Activated CD4-positive, alpha-beta T cell treated with anti-CD3 and anti-CD28 coated beads, Interleukin-2, amount 50 U/mL, for 24 hours (primary cell): ENCODE measurements around the gene LILRA6.
A peak's percentile ranks its signal among the peaks of the same experiment; 100 is the strongest.

Source experiments
- DNase-seq, 2 donors: peaks; one replicate each; pipeline ENCODE4 v3.0.0-alpha.2; 2020; ENCODE audit warnings: low read depth in 1 of 2, low spot score in 1 of 2

Gene LILRA6

DNA sequence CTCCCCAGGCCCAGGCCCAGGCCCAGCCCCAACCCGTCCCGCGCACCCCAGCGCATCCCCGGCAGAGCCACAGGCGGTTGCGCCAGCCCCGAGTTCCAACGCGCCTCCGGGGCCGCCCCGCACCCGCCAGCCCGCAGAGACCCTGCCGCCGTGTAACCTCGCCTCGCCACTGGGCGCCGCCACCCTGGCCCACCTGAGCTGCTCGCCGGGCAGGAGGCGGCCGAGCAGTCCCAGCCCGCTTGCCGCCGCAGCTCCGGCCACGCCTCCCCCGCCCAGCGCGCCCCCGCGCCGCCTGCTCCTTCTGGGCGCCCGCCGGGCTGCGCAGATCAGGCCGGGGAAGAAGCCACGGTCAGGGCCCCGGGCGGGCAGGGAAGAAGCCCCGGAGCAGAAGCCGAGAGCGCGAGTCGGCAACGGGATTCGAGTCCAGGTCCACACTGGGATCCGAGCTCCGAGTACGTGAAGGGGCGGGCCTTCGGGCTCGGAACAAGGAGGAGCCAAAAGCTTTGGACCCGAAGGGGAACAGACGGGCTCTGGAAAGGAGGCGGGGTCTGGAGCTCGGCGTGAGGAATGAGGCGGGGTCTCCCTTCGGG is 53.4 kb downstream of the LILRA6 start, which contains the start of gene MBOAT7:
Gene MBOAT7 (minus strand): TSS at position 436 of the 590 bp plus-strand sequence. CDS start 1,072 bp downstream, outside the sequence.
- DNase-seq: no peak

DNA sequence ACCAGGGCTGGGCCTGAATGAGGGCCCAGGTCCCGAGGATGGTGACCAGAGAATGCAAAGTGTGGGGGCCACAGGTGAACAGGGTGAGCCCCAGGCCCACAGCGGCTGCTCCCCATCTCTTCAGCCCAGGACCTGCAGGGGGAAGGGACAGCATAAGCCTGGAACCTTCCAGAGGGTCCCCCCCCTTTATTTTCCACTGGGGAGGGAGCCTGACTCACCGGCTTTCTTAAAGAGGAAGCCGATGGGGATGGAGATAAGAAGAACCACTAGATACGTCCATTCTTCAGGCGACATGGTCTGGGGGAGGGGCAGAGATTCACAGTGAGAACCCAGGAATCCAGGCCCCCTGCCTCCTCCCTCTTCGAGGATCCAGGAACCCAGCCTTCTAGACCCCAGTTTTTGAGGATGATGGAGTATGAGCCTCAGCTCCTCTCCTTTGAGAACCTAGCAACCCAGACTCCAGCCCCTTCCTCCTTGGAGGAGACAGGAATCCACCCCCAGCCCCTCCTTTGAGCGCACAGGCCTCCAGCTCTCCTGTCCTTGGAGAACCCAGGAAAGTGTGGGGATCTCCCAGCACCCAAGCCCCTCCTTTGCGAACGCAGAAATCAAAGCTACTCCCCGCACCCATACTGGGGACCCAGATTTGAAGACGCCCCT is 54.2 kb downstream of the LILRA6 start:
- DNase-seq: peak in 1 of 2 donors; percentile 56

DNA sequence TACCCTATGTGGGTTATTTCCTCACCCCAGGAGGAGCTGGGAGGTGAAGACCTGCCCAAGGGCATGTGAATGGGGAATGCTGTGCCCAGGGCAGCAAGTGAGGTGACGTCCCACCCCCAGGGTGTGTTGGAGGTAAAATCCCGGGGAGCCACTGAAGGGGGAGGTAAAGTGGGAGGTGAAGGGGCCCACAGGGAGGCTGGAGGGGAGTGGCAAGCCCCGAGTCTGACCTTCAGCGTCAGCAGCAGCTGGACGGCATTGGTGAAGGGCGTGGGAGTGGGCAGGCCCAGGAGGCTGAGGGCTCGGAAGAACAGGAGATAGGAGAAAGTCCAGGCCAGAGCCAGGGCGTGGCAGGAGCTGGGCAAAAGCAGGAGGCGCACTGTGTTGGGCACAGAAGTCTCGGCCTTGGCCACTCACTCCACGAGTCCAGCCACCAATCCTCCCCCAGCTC is 55.6 kb downstream of the LILRA6 start:
- DNase-seq: no peak
